AG09309 (cell line): Measurements from ENCODE around the gene BTBD9.
A peak's percentile ranks its signal among the peaks of the same experiment; 100 is the strongest.
"Not testable (repeated sequence)": the region's sequence is repeated elsewhere in the genome, so short reads cannot be mapped to it uniquely, and the experiment has no call there.

ENCODE experiments used
- DNase-seq: peaks from one replicate; pipeline ENCODE4 v3.0.0-alpha.2; 2010; ENCODE audit warnings: low read depth
- H3K4me3 ChIP-seq: 2 replicates; pipeline ENCODE4 v1.5.1; 2011; ENCODE audit warnings: mild to moderate bottlenecking, low read depth, low read length, moderate library complexity; ENCODE audit not compliant: control insufficient read depth
- CTCF ChIP-seq: IDR thresholded peaks from 2 replicates; pipeline ENCODE4 v1.5.1; 2011; ENCODE audit warnings: mild to moderate bottlenecking, low read depth, low read length, inconsistent platforms; ENCODE audit not compliant: insufficient read depth, control insufficient read depth; ENCODE audit errors: missing control alignments

Gene BTBD9

DNA sequence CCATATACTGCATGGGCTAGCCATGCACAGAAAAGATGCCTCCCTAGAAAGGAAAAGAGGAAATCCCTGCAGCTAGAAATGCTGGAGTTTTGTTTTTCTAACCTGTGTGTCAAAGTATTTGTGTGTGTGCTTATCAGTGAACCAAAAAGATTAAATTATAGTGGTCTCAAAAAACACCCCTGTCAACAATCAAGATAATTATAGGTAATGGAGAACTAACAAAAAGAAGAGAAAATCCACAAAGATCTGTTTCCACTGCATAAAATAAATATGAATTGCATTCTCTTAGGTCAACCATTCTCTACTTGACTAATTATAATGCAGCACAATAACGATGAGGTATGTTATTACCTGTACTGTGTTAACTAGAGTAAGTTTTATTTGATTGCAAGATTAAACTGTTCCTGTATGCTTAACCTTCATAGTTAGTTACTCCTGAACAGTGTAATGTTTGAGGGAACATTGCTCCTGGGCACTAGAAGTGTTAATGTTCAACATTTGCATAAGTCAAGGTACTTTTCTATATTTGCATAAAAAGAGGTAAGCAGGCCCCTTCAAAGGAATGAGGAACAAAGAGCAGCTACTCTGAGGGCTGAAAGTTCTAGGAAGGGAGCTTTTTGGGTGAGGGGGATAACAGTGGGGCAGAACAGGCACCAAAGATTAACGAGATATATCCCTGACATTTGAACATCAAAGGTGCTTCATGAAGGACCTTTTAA lies 212.1 kb downstream of the BTBD9 start:
- no peak for DNase-seq
- H3K4me3 ChIP-seq = no peak overlapping the region
- TF ChIP-seq CTCF = no peak

- not testable (repeated sequence) for H3K4me3 ChIP-seq, DNase-seq
Measured at GRCh38 chr6:38425788-38426488, 213.8 kb downstream of the BTBD9 start.

DNA sequence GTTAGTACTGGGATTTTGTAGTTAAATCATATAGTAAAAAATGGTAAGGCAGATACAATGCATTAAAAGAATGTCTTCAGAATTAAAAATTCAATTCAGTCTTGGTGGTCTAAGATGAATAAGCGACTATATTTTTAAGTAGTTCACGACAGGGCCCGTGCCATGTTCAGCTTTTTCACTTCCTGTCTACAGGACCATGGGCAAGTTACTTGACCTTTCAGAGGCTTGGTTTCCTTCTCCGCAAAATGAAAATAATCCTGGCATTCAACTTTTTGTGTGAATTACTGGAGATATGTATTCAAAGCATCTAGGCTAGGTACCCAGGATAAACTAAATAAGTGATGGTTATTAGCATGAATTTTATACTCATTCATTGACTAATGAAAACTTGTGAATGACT lies 216.0 kb downstream of the BTBD9 start:
- H3K4me3 ChIP-seq = no peak overlapping the region
- DNase-seq = no peak
- no peak for TF ChIP-seq CTCF

- no peak for TF ChIP-seq CTCF
Measured at GRCh38 chr6:38420207-38420606, 219.5 kb downstream of the BTBD9 start.

GRCh38 chr6:38417521-38417920 lies 222.2 kb downstream of the BTBD9 start:
- no peak for DNase-seq
- H3K4me3 ChIP-seq = no peak overlapping the region
- TF ChIP-seq CTCF = no peak

More at GRCh38 chr6:38420207-38420606, 219.5 kb downstream of the BTBD9 start:
- H3K4me3 ChIP-seq = no peak overlapping the region
- peak; percentile 33 for DNase-seq

DNA sequence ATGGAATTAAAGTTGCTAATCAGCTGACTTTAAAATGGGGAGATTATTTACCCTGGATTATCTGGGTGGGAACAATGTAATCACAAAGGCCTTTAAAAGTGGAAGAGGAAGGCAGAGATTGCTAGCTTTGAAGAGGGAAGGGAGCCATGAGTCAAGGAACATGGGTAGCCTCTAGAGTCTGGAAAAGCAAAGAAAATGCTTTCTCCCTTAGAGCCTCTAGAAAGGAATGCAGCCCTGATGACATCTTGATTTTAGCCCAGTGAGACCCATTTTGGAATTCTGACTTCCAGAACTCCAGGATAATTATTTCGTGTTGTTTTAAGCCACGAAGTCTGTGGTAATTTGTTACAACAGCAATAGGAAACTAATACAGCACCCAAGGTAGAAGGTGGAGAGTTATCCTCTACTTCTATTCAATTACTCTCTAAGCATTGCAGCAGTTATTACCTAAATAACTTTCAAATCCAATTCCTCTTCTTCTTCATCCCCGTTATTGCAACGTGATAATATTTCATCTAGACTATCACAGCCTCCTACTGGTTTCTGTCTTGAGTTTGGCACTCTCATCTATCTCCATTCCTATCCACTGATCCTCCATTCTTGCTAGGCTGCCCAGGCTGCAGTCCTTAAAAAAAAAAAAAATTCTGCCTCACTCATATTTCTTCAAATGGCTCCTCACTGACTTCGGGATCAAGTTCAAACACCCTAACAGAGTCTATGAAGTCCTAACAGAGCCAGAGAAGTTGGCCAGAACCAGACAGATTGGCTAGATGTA lies 224.3 kb downstream of the BTBD9 start:
- no peak for TF ChIP-seq CTCF
- DNase-seq = no peak
- no peak overlapping the region for H3K4me3 ChIP-seq
